GM12878 (cell line): ENCODE results near the gene WDR91.

Experiments used
- ATF7 ChIP-seq: fragments of 450-650 bp; IDR thresholded peaks from 2 replicates; pipeline ENCODE4 v1.6.1; 2016; ENCODE audit warnings: low read depth, mild to moderate bottlenecking
- POLR2A ChIP-seq: IDR thresholded peaks from 2 replicates; pipeline ENCODE4 v1.6.1; 2011; ENCODE audit warnings: low read depth, mild to moderate bottlenecking, low read length
- POLR2AphosphoS5 ChIP-seq: IDR thresholded peaks from 2 replicates; pipeline ENCODE4 v1.6.1; 2011; ENCODE audit warnings: mild to moderate bottlenecking, low read length, inconsistent platforms
- RBBP5 ChIP-seq: fragments of 200-600 bp; sonication (generic); conservative IDR thresholded peaks from 2 replicates; pipeline ENCODE4 v1.6.1; 2016
- TF ChIP-seq, protein P1 (sequence below), 3 experiments: IDR thresholded peaks in 2 of 3; conservative IDR thresholded peaks in 1 of 3; 2 replicates each; pipeline ENCODE4 v1.5.1; 2011; ENCODE audit warnings: low read depth in 3 of 3, low read length in 3 of 3, mild to moderate bottlenecking in 3 of 3, control low read depth in 2 of 3, moderate library complexity in 2 of 3, inconsistent platforms in 1 of 3, mixed read lengths in 1 of 3; ENCODE audit not compliant: control insufficient read depth in 2 of 3, insufficient read depth in 1 of 3; ENCODE audit errors: extremely low read depth in 1 of 3

DNA sequence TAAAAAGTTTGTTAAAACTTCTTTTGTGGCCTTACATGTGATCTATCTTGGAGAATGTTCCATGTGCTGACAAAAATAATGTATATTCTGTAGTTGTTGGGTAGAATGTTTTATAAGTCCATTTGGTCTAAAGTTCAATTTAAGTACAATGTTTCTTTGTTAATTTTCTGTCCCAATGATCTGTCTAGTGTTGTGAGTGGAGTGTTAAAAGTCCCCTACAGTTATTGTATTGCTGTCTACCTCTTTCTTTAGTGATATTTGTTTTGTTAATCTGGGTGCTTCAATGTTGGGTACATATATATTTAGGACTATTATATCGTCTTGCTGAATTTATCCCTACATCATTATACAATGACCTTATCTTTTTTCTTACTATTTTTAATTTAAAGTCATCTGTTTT, 56.6 kb downstream of the WDR91 start:
- TF ChIP-seq POLR2A (no peak), POLR2AphosphoS5 (no peak), ATF7 (no peak), RBBP5 (no peak)
- TF ChIP-seq, protein P1, sequence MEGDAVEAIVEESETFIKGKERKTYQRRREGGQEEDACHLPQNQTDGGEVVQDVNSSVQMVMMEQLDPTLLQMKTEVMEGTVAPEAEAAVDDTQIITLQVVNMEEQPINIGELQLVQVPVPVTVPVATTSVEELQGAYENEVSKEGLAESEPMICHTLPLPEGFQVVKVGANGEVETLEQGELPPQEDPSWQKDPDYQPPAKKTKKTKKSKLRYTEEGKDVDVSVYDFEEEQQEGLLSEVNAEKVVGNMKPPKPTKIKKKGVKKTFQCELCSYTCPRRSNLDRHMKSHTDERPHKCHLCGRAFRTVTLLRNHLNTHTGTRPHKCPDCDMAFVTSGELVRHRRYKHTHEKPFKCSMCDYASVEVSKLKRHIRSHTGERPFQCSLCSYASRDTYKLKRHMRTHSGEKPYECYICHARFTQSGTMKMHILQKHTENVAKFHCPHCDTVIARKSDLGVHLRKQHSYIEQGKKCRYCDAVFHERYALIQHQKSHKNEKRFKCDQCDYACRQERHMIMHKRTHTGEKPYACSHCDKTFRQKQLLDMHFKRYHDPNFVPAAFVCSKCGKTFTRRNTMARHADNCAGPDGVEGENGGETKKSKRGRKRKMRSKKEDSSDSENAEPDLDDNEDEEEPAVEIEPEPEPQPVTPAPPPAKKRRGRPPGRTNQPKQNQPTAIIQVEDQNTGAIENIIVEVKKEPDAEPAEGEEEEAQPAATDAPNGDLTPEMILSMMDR (IDR thresholded peaks at IDR 0.05 in 2 of 3, conservative IDR thresholded peaks at IDR 0.05 in 1 of 3; ENCODE audit: control insufficient read depth in 2 of 3, extremely low read depth in 1 of 3, insufficient read depth in 1 of 3, low read depth in 3 of 3, low read length in 3 of 3), result no peak
